Lower leg skin (tissue), 3 donors: ENCODE results near the gene ERGIC3.

Experiments used
- POLR2A ChIP-seq, 2 donors: fragments of 450-650 bp; IDR thresholded peaks; one replicate each; pipeline ENCODE4 v1.6.1; 2016 to 2017; ENCODE audit warnings: antibody characterized with exemption in 2 of 2, mild to moderate bottlenecking in 1 of 2, moderate library complexity in 1 of 2
- TF ChIP-seq, protein P1 (sequence below), 3 donors: fragments of 450-650 bp; IDR thresholded peaks; one replicate each; pipeline ENCODE4 v1.5.1; 2016; ENCODE audit warnings: antibody characterized with exemption in 3 of 3, mild to moderate bottlenecking in 3 of 3, moderate library complexity in 2 of 3

GRCh38 chr20:35598899-35599775 lies 57.3 kb downstream of the ERGIC3 start:
- TF ChIP-seq POLR2A (IDR thresholded peaks at IDR 0.05) = no peak
- TF ChIP-seq, protein P1, sequence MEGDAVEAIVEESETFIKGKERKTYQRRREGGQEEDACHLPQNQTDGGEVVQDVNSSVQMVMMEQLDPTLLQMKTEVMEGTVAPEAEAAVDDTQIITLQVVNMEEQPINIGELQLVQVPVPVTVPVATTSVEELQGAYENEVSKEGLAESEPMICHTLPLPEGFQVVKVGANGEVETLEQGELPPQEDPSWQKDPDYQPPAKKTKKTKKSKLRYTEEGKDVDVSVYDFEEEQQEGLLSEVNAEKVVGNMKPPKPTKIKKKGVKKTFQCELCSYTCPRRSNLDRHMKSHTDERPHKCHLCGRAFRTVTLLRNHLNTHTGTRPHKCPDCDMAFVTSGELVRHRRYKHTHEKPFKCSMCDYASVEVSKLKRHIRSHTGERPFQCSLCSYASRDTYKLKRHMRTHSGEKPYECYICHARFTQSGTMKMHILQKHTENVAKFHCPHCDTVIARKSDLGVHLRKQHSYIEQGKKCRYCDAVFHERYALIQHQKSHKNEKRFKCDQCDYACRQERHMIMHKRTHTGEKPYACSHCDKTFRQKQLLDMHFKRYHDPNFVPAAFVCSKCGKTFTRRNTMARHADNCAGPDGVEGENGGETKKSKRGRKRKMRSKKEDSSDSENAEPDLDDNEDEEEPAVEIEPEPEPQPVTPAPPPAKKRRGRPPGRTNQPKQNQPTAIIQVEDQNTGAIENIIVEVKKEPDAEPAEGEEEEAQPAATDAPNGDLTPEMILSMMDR (IDR thresholded peaks at IDR 0.05) = no peak
